AG04450 (cell line): ENCODE measurements around the gene TBC1D14. TPM values are rescaled to one million over a fixed set of nuclear protein-coding genes. Genes with fewer than 3 reads are reported as not detected.

Source experiments
- CTCF ChIA-PET: fragments of 300-600, 350-600 bp; formaldehyde crosslinking; extraction: SDS; loops from one replicate; lab custom pipeline; 2022; ENCODE audit warnings: antibody characterized with exemption, inconsistent platforms; lab: Charles Lee
- POLR2A ChIA-PET: fragments of 350-600 bp; formaldehyde crosslinking; extraction: SDS; loops from one replicate; lab custom pipeline; 2021; ENCODE audit warnings: antibody characterized with exemption, inconsistent platforms; lab: Yijun Ruan, JAX
- DNase-seq: peaks from one replicate; pipeline ENCODE4 v3.0.0-alpha.2; 2011; ENCODE audit warnings: low read depth, low spot score
- H3K27ac ChIP-seq: one replicate; pipeline ENCODE4 v1.5.1; 2012; ENCODE audit warnings: low read depth, low read length, control low read depth
- H3K27me3 ChIP-seq: one replicate; pipeline ENCODE4 v1.6.0; 2012; ENCODE audit warnings: low read length; ENCODE audit not compliant: control insufficient read depth, insufficient read depth
- H3K4me3 ChIP-seq: 2 replicates; pipeline ENCODE4 v1.5.1; 2011; ENCODE audit warnings: mild to moderate bottlenecking, low read depth, low read length, control low read depth
- H3K9me3 ChIP-seq: 2 replicates; pipeline ENCODE4 v1.5.1; 2012; ENCODE audit warnings: low read length; ENCODE audit not compliant: control insufficient read depth, insufficient read depth
- polyA plus RNA-seq: library from polyadenylated mRNA; depleted of rRNA; stranded (reverse); fragments of >200 nt; gene quantifications from 2 replicates; pipeline ENCODE4 v1.2.3, GENCODE V29; 2011
- TF ChIP-seq, protein P1 (sequence below): IDR thresholded peaks from 2 replicates; pipeline ENCODE4 v1.5.1; 2011; ENCODE audit warnings: low read depth, low read length, control low read depth, inconsistent platforms

The TBC1D14 gene
- polyA plus RNA-seq, 1 experiment: 46.3 TPM

DNA sequence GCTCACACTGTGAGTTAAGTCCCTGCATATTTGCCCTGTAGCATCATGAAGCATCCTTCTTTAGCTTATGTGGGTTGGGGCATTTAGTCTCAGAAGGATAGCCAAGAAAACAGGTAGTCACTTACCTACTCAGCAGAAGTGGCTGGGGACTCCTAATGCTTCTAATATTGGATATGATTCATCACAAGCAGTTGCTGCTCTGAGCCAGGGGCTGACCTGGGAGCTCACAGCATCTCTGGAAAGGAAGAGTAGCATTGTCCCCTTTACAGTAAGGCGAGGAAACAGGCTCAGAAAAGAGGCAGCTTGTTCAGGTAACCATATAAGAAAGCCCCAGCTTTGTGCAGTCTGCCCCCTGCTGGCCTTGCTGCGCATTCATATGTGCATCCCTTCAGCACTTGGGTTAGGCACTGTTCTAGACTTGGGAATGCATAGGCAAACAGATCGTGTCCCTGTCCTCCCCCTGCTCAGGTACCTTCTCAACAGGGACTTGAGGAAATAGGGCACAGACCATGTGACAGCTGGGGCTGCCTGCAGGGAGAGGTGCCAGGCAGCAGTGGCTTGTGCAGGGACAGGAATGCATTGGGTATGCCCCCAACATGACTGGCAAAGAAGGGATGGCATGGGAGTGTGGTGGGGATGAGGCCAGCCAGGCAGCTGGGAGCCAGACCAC lies 35.7 kb upstream of the TBC1D14 start:
- TF ChIP-seq, protein P1, sequence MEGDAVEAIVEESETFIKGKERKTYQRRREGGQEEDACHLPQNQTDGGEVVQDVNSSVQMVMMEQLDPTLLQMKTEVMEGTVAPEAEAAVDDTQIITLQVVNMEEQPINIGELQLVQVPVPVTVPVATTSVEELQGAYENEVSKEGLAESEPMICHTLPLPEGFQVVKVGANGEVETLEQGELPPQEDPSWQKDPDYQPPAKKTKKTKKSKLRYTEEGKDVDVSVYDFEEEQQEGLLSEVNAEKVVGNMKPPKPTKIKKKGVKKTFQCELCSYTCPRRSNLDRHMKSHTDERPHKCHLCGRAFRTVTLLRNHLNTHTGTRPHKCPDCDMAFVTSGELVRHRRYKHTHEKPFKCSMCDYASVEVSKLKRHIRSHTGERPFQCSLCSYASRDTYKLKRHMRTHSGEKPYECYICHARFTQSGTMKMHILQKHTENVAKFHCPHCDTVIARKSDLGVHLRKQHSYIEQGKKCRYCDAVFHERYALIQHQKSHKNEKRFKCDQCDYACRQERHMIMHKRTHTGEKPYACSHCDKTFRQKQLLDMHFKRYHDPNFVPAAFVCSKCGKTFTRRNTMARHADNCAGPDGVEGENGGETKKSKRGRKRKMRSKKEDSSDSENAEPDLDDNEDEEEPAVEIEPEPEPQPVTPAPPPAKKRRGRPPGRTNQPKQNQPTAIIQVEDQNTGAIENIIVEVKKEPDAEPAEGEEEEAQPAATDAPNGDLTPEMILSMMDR: peak; percentile 87
- no peak for DNase-seq
- POLR2A ChIA-PET: interaction anchor here (0.6 kb wide), 1 partner anchor 35 kb away, joined by 5 read pairs; the partner anchor contains the start of gene TBC1D14

DNA sequence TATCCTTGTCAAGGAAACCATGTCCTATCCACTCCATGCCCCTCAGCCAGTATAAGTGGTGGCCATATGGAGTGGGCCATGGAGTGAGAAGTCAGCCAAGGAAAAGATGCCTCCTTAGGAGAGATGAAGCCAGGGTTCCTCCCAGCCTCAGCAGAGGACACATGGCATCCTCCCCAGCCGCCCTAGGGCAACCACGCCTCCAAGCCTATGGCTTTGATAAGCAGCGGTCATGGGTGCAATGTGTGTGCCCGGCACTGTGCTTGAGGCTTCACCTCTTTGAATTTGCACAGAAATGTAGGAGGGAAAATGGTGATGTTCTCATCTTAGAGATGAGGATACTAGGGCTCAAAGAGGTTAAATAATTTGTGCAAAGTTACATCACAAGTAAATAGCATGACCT lies 34.6 kb upstream of the TBC1D14 start:
- Histone ChIP-seq H3K27me3 (no peaks in the 10 kb centered on the region), H3K4me3 (no peak overlapping the region), H3K9me3 (no peaks in the 10 kb centered on the region; the same call in 1 of the 2 replicates), H3K27ac (no peak overlapping the region)
- DNase-seq: no peak
- POLR2A ChIA-PET: interaction anchor here (0.5 kb wide), 1 partner anchor 192 kb away, joined by 3 read pairs; no protein-coding TSS in a partner anchor
- CTCF ChIA-PET: interaction anchor here (0.5 to 6.5 kb wide), 14 partner anchors 8 to 233 kb away, joined by 3 to 197 read pairs (median 18); partner anchors contain the start of gene BLOC1S4
- TF ChIP-seq, protein P1: no peak

More for the DNA sequence above, 35.7 kb upstream of the TBC1D14 start:
- no peak overlapping the region for H3K27ac ChIP-seq
- H3K4me3 ChIP-seq: no peak overlapping the region
- H3K27me3 ChIP-seq: no peaks in the 10 kb centered on the region
- H3K9me3 ChIP-seq: no peaks in the 10 kb centered on the region; the same call in 1 of the 2 replicates
- CTCF ChIA-PET: interaction anchor here (0.6 to 6.5 kb wide), 56 partner anchors 9 to 232 kb away, joined by 3 to 197 read pairs (median 5); partner anchors contain the start of genes BLOC1S4, MRFAP1L1 and TBC1D14

DNA sequence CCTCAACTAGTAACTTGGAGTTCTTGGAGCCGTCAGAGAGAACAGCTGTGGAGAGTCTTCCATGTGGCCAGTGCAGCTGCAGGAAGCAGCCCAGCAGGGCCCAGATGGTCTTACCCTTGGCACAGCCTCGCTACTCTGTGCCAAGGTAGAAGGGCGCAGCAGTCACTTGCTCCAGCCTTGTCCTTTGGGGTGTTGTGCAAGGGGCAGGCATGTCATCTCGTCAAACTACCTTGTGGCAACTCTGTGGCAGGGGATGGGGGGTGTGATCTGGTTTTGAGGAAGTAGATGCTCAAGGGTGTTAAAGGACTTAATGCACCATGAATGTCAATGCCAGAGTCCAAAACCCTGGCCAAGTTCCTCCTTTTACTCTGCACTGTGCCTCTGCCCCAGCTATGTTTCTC lies 34.2 kb upstream of the TBC1D14 start:
- CTCF ChIA-PET: interaction anchor here (0.5 to 6.5 kb wide), 8 partner anchors 12 to 252 kb away, joined by 3 to 197 read pairs (median 15); partner anchors contain the start of gene BLOC1S4
- Histone ChIP-seq H3K27ac (no peak overlapping the region), H3K9me3 (no peaks in the 10 kb centered on the region; the same call in 1 of the 2 replicates), H3K27me3 (no peaks in the 10 kb centered on the region), H3K4me3 (no peak overlapping the region)
- TF ChIP-seq, protein P1: no peak
- no peak for DNase-seq
- POLR2A ChIA-PET: interaction anchor here (0.5 kb wide), 1 partner anchor 191 kb away, joined by 3 read pairs; no protein-coding TSS in a partner anchor

DNA sequence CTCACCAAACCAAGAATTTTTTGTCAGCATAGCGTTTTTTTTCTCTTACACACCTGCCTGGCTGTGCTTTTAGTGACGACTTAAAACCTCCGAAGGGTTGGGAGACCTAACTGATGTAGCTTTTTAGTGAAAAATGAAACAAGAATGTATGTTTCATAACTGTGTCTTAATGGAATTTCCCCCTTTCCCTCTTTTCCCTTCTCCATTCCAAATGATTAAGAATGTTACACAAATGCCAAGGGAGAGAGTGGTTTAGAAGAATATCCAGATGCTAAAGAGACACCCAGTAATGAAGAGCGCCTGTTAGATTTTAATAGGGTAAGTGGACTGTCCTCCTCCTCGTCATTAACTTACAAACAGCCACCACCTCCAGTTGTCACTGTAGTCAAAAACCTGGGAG lies 33.2 kb upstream of the TBC1D14 start:
- DNase-seq: no peak
- H3K27me3 ChIP-seq: no peaks in the 10 kb centered on the region
- TF ChIP-seq, protein P1: no peak

DNA sequence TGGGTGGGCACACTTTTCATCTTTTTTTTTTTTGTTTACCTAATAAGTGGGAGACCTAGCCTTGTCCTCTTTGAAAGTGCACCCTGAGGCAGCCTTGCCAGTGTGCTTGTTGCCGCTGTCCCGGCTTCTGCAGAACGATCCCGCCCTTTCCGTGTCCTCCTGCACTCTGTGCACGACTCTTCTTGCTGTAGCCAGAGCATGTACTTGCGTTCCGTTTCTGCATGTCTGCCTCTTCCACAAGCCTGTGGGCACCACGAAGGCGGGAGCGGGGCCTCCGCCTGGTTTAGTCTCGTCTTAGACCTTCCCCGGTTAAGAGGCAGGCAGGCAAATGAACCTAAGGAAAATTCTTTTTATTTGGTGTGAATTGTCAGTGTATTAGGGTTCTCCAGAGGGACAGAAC lies 32.6 kb upstream of the TBC1D14 start:
- DNase-seq: no peak
- TF ChIP-seq, protein P1: no peak
- ChIA-PET CTCF (interaction anchor here (6.5 kb wide), 1 partner anchor 157 kb away, joined by 197 read pairs; the partner anchor contains the start of gene BLOC1S4), POLR2A (no interaction called here)
- H3K4me3 ChIP-seq: no peak overlapping the region
- no peaks in the 10 kb centered on the region; the same call in 1 of the 2 replicates for H3K9me3 ChIP-seq
- no peaks in the 10 kb centered on the region for H3K27me3 ChIP-seq
- H3K27ac ChIP-seq: no peak overlapping the region

More for the DNA sequence above, 33.2 kb upstream of the TBC1D14 start:
- H3K4me3 ChIP-seq: no peak overlapping the region
- ChIA-PET POLR2A (no interaction called here), CTCF (interaction anchor here (0.6 to 6.5 kb wide), 2 partner anchors 92 to 157 kb away, joined by 5 to 197 read pairs; partner anchors contain the start of gene BLOC1S4)
- H3K9me3 ChIP-seq: no peaks in the 10 kb centered on the region; the same call in 1 of the 2 replicates
- H3K27ac ChIP-seq: no peak overlapping the region
